ENCODE data around the gene RHBDL2. TPM values are rescaled to one million over a fixed set of nuclear protein-coding genes. Genes with fewer than 3 reads are reported as not detected.
"Not testable (repeated sequence)": the region's sequence is repeated elsewhere in the genome, so short reads cannot be mapped to it uniquely, and the experiment has no call there.

RHBDL2 gene
- total and polyA plus RNA-seq, 4 donors: 0.14 to 0.28 (median 0.17) TPM; not detected in 1

DNA sequence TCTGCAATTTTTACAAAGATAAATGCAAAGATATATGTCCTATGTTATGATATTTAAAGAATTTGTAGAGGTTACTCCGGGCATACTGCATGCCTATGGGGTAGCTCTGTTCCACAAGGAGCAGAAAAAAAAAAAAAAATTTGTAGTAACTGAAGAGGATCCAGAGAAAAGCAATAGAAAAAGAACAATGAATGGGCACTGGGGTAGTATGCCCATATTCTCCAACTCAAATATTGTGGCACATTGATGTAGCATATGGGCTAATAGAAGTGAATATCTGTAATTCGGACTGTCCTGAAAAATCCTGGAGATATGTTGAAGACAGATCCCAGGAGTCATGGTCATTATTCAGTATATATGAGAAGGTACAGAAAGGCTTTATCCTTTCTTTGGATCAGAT lies 48.3 kb upstream of the RHBDL2 start:
- H3K27ac ChIP-seq (ENCODE audit: low read depth in 1 of 2, low read length in 2 of 2): peak overlapping the region in 1 of 2 donors; percentile 74
- no peak for TF ChIP-seq HNF4G (IDR thresholded peaks at IDR 0.05)
- TF ChIP-seq, protein P1, sequence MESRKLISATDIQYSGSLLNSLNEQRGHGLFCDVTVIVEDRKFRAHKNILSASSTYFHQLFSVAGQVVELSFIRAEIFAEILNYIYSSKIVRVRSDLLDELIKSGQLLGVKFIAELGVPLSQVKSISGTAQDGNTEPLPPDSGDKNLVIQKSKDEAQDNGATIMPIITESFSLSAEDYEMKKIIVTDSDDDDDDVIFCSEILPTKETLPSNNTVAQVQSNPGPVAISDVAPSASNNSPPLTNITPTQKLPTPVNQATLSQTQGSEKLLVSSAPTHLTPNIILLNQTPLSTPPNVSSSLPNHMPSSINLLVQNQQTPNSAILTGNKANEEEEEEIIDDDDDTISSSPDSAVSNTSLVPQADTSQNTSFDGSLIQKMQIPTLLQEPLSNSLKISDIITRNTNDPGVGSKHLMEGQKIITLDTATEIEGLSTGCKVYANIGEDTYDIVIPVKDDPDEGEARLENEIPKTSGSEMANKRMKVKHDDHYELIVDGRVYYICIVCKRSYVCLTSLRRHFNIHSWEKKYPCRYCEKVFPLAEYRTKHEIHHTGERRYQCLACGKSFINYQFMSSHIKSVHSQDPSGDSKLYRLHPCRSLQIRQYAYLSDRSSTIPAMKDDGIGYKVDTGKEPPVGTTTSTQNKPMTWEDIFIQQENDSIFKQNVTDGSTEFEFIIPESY (IDR thresholded peaks at IDR 0.05): no peak
- TF ChIP-seq YY1 (IDR thresholded peaks at IDR 0.05): no peak
- TF ChIP-seq, protein P2, sequence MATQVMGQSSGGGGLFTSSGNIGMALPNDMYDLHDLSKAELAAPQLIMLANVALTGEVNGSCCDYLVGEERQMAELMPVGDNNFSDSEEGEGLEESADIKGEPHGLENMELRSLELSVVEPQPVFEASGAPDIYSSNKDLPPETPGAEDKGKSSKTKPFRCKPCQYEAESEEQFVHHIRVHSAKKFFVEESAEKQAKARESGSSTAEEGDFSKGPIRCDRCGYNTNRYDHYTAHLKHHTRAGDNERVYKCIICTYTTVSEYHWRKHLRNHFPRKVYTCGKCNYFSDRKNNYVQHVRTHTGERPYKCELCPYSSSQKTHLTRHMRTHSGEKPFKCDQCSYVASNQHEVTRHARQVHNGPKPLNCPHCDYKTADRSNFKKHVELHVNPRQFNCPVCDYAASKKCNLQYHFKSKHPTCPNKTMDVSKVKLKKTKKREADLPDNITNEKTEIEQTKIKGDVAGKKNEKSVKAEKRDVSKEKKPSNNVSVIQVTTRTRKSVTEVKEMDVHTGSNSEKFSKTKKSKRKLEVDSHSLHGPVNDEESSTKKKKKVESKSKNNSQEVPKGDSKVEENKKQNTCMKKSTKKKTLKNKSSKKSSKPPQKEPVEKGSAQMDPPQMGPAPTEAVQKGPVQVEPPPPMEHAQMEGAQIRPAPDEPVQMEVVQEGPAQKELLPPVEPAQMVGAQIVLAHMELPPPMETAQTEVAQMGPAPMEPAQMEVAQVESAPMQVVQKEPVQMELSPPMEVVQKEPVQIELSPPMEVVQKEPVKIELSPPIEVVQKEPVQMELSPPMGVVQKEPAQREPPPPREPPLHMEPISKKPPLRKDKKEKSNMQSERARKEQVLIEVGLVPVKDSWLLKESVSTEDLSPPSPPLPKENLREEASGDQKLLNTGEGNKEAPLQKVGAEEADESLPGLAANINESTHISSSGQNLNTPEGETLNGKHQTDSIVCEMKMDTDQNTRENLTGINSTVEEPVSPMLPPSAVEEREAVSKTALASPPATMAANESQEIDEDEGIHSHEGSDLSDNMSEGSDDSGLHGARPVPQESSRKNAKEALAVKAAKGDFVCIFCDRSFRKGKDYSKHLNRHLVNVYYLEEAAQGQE (IDR thresholded peaks at IDR 0.05): no peak
- no peak for TF ChIP-seq JUND (IDR thresholded peaks at IDR 0.05)
- no peak for TF ChIP-seq EGR1 (IDR thresholded peaks at IDR 0.05; ENCODE audit: low read depth in 2 of 2)
- TF ChIP-seq TAF1 (conservative IDR thresholded peaks at IDR 0.05): no peak
- TF ChIP-seq, protein P3, sequence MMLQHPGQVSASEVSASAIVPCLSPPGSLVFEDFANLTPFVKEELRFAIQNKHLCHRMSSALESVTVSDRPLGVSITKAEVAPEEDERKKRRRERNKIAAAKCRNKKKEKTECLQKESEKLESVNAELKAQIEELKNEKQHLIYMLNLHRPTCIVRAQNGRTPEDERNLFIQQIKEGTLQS (IDR thresholded peaks at IDR 0.05): no peak
- TF ChIP-seq RAD21 (IDR thresholded peaks at IDR 0.05): no peak
- no peak for TF ChIP-seq NR2F2 (IDR thresholded peaks at IDR 0.05)
- WGBS: 87% methylated on average over 2 of the region's 2 CpGs

DNA sequence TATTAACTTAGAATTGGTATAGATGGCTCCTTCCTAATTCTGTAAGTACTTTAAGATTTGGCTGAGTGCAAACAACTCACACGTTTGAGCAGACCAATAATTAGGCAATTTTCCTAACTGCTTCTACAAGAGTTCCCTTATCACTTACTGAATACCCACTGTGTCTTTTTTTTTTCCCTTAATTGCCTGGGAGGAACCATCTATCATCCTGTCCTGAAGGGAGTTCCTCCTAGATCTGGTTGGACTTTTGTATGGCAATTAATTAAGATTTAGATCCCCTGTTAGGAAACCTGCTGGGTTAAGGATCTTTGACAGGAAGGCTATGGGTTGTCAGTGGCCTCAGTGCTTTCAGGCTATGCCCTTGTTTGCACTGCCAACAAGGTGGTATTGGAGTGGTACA lies 37.8 kb upstream of the RHBDL2 start:
- H3K9me3 ChIP-seq (ENCODE audit: control insufficient read depth in 4 of 4, low read length in 3 of 4); DNase-seq (ENCODE audit: low spot score); H3K4me3 ChIP-seq (ENCODE audit: low read depth in 1 of 3, low read length in 3 of 3); H3K27ac ChIP-seq (ENCODE audit: low read depth in 1 of 2, low read length in 2 of 2); H3K9ac ChIP-seq (ENCODE audit: low read depth in 1 of 2, low read length in 2 of 2); H3K4me1 ChIP-seq (ENCODE audit: control insufficient read depth in 4 of 4, insufficient read depth in 4 of 4, low read length in 3 of 4); H3K36me3 ChIP-seq (ENCODE audit: control insufficient read depth in 4 of 4, insufficient read depth in 3 of 4, low read depth in 1 of 4, low read length in 3 of 4); H3K27me3 ChIP-seq (ENCODE audit: control insufficient read depth in 4 of 4, insufficient read depth in 4 of 4, low read length in 3 of 4): not testable (repeated sequence)
- 71% methylated on average over 1 of the region's 1 CpG for WGBS

More for the DNA sequence above, 48.3 kb upstream of the RHBDL2 start:
- DNase-seq (ENCODE audit: low spot score): no peak
- H3K9ac ChIP-seq (ENCODE audit: low read depth in 1 of 2, low read length in 2 of 2): no peak overlapping the region
- H3K27me3 ChIP-seq (ENCODE audit: control insufficient read depth in 4 of 4, insufficient read depth in 4 of 4, low read length in 3 of 4): no peaks in the 10 kb centered on the region
- H3K9me3 ChIP-seq (ENCODE audit: control insufficient read depth in 4 of 4, low read length in 3 of 4): no peaks in the 10 kb centered on the region
- peaks cover 2 to 30% (median 27%) of the 10 kb centered on the region in 4 donors for H3K4me1 ChIP-seq (ENCODE audit: control insufficient read depth in 4 of 4, insufficient read depth in 4 of 4, low read length in 3 of 4)
- no peak overlapping the region for H3K4me3 ChIP-seq (ENCODE audit: low read depth in 1 of 3, low read length in 3 of 3)
- peaks cover 0 to 2% (median 0%) of the 10 kb centered on the region in 4 donors for H3K36me3 ChIP-seq (ENCODE audit: control insufficient read depth in 4 of 4, insufficient read depth in 3 of 4, low read depth in 1 of 4, low read length in 3 of 4)

DNA sequence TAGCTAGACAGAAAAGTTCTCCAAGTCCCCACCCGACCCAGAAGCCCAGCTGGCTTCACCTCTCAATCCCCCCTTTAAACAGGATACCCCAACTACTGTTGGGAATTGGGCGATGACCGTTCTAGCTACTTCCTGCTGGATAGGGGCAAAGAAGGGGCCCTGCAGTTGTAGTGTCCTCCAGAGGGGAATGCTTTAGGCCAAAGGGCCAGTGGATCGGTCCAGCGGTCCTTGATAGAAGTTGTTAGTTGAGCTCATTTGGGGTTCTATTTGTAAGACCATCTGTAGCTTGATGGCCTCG lies 36.6 kb upstream of the RHBDL2 start:
- not testable (repeated sequence) for H3K4me1 ChIP-seq (ENCODE audit: control insufficient read depth in 4 of 4, insufficient read depth in 4 of 4, low read length in 3 of 4); H3K9me3 ChIP-seq (ENCODE audit: control insufficient read depth in 4 of 4, low read length in 3 of 4); H3K27me3 ChIP-seq (ENCODE audit: control insufficient read depth in 4 of 4, insufficient read depth in 4 of 4, low read length in 3 of 4); H3K36me3 ChIP-seq (ENCODE audit: control insufficient read depth in 4 of 4, insufficient read depth in 3 of 4, low read depth in 1 of 4, low read length in 3 of 4); DNase-seq (ENCODE audit: low spot score); H3K27ac ChIP-seq (ENCODE audit: low read depth in 1 of 2, low read length in 2 of 2); H3K9ac ChIP-seq (ENCODE audit: low read depth in 1 of 2, low read length in 2 of 2); H3K4me3 ChIP-seq (ENCODE audit: low read depth in 1 of 3, low read length in 3 of 3)
- WGBS: 94% methylated on average over 6 of the region's 6 CpGs

DNA sequence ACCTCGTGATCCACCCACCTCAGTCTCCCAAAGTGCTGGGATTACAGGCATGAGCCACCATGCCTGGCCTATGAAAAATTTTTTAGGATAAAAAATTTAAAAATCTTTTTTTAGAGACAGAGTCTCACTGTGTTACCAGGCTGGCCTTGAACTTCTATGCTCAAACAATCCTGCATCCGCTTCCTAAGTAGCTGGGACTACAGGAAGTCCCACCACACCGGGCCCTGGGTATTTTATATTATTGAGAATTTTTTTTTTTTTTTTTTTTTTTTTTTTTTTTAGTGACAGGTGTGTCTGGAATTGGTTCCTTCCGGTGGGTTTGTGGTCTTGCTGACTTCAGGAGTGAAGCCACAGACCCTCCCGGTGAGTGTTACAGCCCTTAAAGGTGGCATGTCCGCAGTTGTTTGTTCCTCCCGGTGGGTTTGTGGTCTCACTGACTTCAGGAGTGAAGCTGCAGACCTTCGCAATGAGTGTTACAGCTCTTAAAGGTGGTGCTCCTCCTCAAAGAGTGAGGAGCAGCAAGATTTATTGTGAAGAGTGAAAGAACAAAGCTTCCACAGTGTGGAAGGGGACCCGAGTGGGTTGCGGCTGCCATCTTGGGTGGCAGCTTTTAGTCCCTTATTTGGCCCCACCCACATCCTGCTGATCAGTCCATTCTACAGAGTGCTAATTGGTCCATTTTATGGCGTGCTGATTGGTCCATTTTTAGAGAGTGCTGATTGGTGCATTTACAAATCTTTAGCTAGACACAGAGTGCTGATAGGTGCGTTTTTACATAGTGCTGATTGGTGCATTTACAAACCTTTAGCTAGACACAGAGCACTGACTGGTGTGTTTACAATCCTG lies 36.0 kb upstream of the RHBDL2 start:
- H3K27ac ChIP-seq (ENCODE audit: low read depth in 1 of 2, low read length in 2 of 2); H3K9me3 ChIP-seq (ENCODE audit: control insufficient read depth in 4 of 4, low read length in 3 of 4); H3K9ac ChIP-seq (ENCODE audit: low read depth in 1 of 2, low read length in 2 of 2); H3K36me3 ChIP-seq (ENCODE audit: control insufficient read depth in 4 of 4, insufficient read depth in 3 of 4, low read depth in 1 of 4, low read length in 3 of 4); DNase-seq (ENCODE audit: low spot score); H3K27me3 ChIP-seq (ENCODE audit: control insufficient read depth in 4 of 4, insufficient read depth in 4 of 4, low read length in 3 of 4); H3K4me1 ChIP-seq (ENCODE audit: control insufficient read depth in 4 of 4, insufficient read depth in 4 of 4, low read length in 3 of 4); H3K4me3 ChIP-seq (ENCODE audit: low read depth in 1 of 3, low read length in 3 of 3): not testable (repeated sequence)
- WGBS: 90% methylated on average over 12 of the region's 12 CpGs
